ENCODE results near the gene CCDC33. TPM values are rescaled to one million over a fixed set of nuclear protein-coding genes. Genes with fewer than 3 reads are reported as not detected.

CCDC33 gene
- total RNA-seq, 2 donors from 2014 or later: 1.5 TPM; not detected in 1

DNA sequence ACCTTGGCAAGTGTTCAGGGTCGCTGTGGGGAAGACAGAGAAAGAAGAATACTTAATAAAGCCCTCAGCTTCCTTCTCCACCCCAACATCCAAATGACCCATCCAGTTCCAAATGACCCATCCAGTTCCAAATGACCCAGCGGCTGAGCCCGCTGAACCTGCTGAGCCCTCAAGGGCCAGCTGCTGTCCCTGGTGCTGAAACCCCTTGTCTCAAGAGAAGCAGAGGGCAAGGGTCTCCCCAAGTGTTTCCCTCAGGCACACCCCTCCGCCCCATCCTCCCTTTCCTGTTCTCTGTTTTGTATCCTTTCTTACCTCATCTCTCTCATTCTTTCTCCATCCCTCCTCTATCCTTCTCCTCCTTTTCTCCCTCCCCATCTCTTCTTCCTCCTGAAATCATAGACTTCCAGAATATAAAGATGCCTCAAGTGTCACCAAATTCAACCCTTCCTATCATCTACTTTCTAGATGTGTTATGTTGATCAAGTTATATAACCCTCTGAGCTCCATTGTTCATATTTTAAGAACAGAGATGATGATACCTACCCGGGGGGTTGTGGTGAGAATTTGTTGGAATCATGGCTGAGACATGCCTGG lies 29.0 kb downstream of the CCDC33 start:
- 24% methylated on average over 5 of the region's 5 CpGs for WGBS
- no peak for DNase-seq (ENCODE audit: low spot score)
- intact Hi-C loops (cut with DNase I): no loop called here

DNA sequence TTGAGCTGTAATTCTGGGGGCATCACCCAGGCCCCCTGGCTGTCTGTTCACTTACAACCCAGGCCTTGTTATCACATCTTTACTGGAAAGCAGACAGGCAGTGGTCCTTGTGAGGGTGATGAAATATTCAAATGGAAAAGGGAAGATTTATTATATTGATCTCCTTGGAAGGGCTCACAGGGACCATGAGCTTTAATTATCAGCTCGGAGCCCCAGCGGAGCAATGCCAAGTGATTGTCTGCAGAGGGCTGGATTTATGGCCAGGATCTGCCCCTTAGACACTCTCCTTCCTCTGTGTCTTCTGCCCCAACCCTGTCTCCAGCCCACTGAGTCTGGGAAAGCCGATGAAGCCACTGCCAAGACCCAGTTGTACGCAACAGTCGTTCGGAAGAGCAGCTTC lies 31.9 kb downstream of the CCDC33 start:
- Histone ChIP-seq H3K4me1 (replicated peaks) (no peaks in the 10 kb centered on the region), H3K9me3 (no peaks in the 10 kb centered on the region), H3K27me3 (replicated peaks; ENCODE audit: insufficient read depth) (peaks cover 3% of the 10 kb centered on the region), H3K36me3 (no peaks in the 10 kb centered on the region), H3K4me3 (no peak overlapping the region), H3K27ac (no peak overlapping the region)
- TF ChIP-seq POLR2AphosphoS5 (IDR thresholded peaks at IDR 0.05) (no peak), POLR2A (IDR thresholded peaks at IDR 0.05) (no peak)
- TF ChIP-seq, protein P1, sequence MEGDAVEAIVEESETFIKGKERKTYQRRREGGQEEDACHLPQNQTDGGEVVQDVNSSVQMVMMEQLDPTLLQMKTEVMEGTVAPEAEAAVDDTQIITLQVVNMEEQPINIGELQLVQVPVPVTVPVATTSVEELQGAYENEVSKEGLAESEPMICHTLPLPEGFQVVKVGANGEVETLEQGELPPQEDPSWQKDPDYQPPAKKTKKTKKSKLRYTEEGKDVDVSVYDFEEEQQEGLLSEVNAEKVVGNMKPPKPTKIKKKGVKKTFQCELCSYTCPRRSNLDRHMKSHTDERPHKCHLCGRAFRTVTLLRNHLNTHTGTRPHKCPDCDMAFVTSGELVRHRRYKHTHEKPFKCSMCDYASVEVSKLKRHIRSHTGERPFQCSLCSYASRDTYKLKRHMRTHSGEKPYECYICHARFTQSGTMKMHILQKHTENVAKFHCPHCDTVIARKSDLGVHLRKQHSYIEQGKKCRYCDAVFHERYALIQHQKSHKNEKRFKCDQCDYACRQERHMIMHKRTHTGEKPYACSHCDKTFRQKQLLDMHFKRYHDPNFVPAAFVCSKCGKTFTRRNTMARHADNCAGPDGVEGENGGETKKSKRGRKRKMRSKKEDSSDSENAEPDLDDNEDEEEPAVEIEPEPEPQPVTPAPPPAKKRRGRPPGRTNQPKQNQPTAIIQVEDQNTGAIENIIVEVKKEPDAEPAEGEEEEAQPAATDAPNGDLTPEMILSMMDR (IDR thresholded peaks at IDR 0.05): no peak
- DNase-seq (ENCODE audit: low spot score): no peak
- 77% methylated on average over 6 of the region's 6 CpGs for WGBS
- intact Hi-C loops (cut with DNase I): no loop called here

More for the DNA sequence above, 29.0 kb downstream of the CCDC33 start:
- TF ChIP-seq, protein P1 (IDR thresholded peaks at IDR 0.05): no peak
- TF ChIP-seq POLR2A (IDR thresholded peaks at IDR 0.05) (no peak), POLR2AphosphoS5 (IDR thresholded peaks at IDR 0.05) (no peak)
- H3K4me1 ChIP-seq (replicated peaks): no peaks in the 10 kb centered on the region
- H3K36me3 ChIP-seq: no peaks in the 10 kb centered on the region
- no peak overlapping the region for H3K4me3 ChIP-seq
- no peaks in the 10 kb centered on the region for H3K27me3 ChIP-seq (replicated peaks; ENCODE audit: insufficient read depth)
- H3K27ac ChIP-seq: no peak overlapping the region
- H3K9me3 ChIP-seq: no peaks in the 10 kb centered on the region

DNA sequence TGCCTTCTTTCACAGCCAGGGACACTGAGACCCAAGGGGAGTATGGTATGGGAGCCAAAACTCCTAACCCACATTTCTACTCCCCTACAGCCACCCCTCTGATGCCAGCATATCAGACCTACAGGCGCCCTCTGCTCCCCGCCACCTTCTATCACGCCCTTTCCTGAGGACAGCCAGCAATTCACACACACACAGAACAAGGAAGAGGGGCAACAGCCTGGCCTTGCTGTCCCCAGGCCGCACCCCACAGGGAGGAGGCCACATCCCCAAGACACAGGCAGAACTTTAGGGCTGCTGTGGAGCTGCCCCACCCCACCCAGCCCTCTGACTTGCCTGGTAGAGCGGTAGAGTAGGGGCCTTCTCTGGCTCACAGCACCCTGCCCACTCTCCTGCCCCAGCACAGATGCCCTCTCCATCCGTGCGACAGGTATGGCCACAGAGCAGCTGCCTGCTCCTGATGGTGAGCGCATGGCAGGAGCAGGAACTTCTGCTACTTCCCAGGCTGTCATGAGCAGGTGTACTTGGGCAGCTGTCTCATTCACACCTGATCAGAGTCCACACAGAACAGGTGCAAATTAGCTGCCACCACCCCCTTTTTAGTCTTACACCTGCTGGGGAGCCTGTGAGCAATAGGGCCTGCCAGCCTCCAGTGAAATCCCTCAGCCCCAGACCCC lies 33.4 kb downstream of the CCDC33 start:
- 84% methylated on average over 8 of the region's 8 CpGs for WGBS
- TF ChIP-seq POLR2A (IDR thresholded peaks at IDR 0.05): no peak
- TF ChIP-seq POLR2AphosphoS5 (IDR thresholded peaks at IDR 0.05): no peak
- TF ChIP-seq, protein P1 (IDR thresholded peaks at IDR 0.05): no peak
- no peak for DNase-seq (ENCODE audit: low spot score)
- intact Hi-C loops (cut with DNase I): no loop called here
- Histone ChIP-seq H3K9me3 (no peaks in the 10 kb centered on the region), H3K4me3 (no peak overlapping the region), H3K27ac (no peak overlapping the region), H3K27me3 (replicated peaks; ENCODE audit: insufficient read depth) (peaks cover 3% of the 10 kb centered on the region), H3K4me1 (replicated peaks) (no peaks in the 10 kb centered on the region), H3K36me3 (no peaks in the 10 kb centered on the region)

DNA sequence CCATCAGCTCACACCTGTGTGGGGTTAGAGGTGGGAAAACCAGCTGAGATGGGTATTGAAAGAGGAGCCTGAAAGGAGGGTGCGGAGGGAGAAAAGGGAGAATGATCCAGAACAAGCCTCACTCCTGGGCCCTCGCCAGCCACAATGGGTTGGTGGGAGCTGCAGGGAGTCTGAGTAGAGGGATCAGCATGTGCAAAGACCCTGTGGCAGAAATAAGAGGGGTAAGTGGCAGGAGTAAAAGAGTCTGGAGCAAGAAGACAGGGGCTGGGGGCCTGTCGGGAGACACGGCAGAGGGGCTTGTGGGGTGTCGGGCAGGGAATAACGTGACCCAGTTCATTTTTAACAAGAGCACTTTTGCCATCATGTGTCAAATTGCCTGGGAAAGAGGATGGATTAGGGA lies 34.0 kb downstream of the CCDC33 start:
- no peak for DNase-seq (ENCODE audit: low spot score)
- no peak for TF ChIP-seq POLR2A (IDR thresholded peaks at IDR 0.05)
- TF ChIP-seq, protein P1 (IDR thresholded peaks at IDR 0.05): no peak
- no peak for TF ChIP-seq POLR2AphosphoS5 (IDR thresholded peaks at IDR 0.05)
- WGBS: 88% methylated on average over 6 of the region's 6 CpGs

More for the DNA sequence above, 34.0 kb downstream of the CCDC33 start:
- peaks cover 3% of the 10 kb centered on the region for H3K27me3 ChIP-seq (replicated peaks; ENCODE audit: insufficient read depth)
- no peak overlapping the region for H3K4me3 ChIP-seq
- intact Hi-C loops (cut with DNase I): no loop called here
- H3K36me3 ChIP-seq: no peaks in the 10 kb centered on the region
- H3K27ac ChIP-seq: no peak overlapping the region
- no peaks in the 10 kb centered on the region for H3K9me3 ChIP-seq
- no peaks in the 10 kb centered on the region for H3K4me1 ChIP-seq (replicated peaks)
